ENCODE data around the gene MYO1A. TPM values are rescaled to one million over a fixed set of nuclear protein-coding genes. Genes with fewer than 3 reads are reported as not detected.
"Not testable (repeated sequence)": the region's sequence is repeated elsewhere in the genome, so short reads cannot be mapped to it uniquely, and the experiment has no call there.

MYO1A gene
- total RNA-seq, 1 experiment from 2014 or later, result 1.1 TPM

- no peak for TF ChIP-seq EZH2 (IDR thresholded peaks at IDR 0.05; ENCODE audit: borderline replicate concordance, low read depth, low read length, poor library complexity, severe bottlenecking)
- TF ChIP-seq CTCF (conservative IDR thresholded peaks at IDR 0.05; ENCODE audit: low read depth, low read length), result no peak
- BruUV-seq (replicated peaks), result no TSS peak
- peak overlapping the region; percentile 70 for H3K27ac ChIP-seq (ENCODE audit: low read depth, low read length, poor library complexity, severe bottlenecking)
- H3K36me3 ChIP-seq (ENCODE audit: insufficient read depth, low read length, poor library complexity, severe bottlenecking), result peaks cover 8% of the 10 kb centered on the region
- no peaks in the 10 kb centered on the region for H3K27me3 ChIP-seq (replicated peaks; ENCODE audit: insufficient read depth, low read depth, low read length, poor library complexity)
- DNase-seq (ENCODE audit: low spot score), result no peak
- CTCF ChIA-PET, result interaction anchor here (1.0 to 1.4 kb wide), 3 partner anchors 10 to 32 kb away, joined by 5 to 10 read pairs (median 5); no protein-coding TSS in a partner anchor
- intact Hi-C loops (cut with micrococcal nuclease; ENCODE audit: unreplicated experiment), result loop anchor here (1.0 kb wide), 1 partner anchor 7 kb away; no protein-coding TSS in a partner anchor
- peaks cover 5% of the 10 kb centered on the region for H3K4me1 ChIP-seq (ENCODE audit: insufficient read depth, low read length, poor library complexity, severe bottlenecking)
- H3K9me3 ChIP-seq (ENCODE audit: low read depth, low read length, poor library complexity, severe bottlenecking), result no peaks in the 10 kb centered on the region
- POLR2A ChIA-PET (ENCODE audit: low non-redundant PET), result interaction anchor here (1.1 kb wide), 1 partner anchor 12 kb away, joined by 3 read pairs; no protein-coding TSS in a partner anchor
- H3K4me3 ChIP-seq (ENCODE audit: low read depth, low read length, poor library complexity, severe bottlenecking), result peak overlapping the region; percentile 33
Observed at GRCh38 chr12:57079821-57080220, 29.9 kb upstream of the MYO1A start.

- ChIA-PET POLR2A (ENCODE audit: low non-redundant PET) (interaction anchor here (0.6 to 1.2 kb wide), 2 partner anchors 9 to 469 kb away, joined by 3 to 11 read pairs; no protein-coding TSS in a partner anchor), CTCF (interaction anchor here (0.5 to 1.6 kb wide), 7 partner anchors 9 to 229 kb away, joined by 3 to 10 read pairs (median 6); no protein-coding TSS in a partner anchor)
- Histone ChIP-seq H3K9me3 (ENCODE audit: low read depth, low read length, poor library complexity, severe bottlenecking) (no peaks in the 10 kb centered on the region), H3K27me3 (replicated peaks; ENCODE audit: insufficient read depth, low read depth, low read length, poor library complexity) (no peaks in the 10 kb centered on the region), H3K4me3 (ENCODE audit: low read depth, low read length, poor library complexity, severe bottlenecking) (peak within 1 kb of the TSS; percentile 84), H3K36me3 (ENCODE audit: insufficient read depth, low read length, poor library complexity, severe bottlenecking) (peaks cover 8% of the 10 kb centered on the region), H3K27ac (ENCODE audit: low read depth, low read length, poor library complexity, severe bottlenecking) (peak within 1 kb of the TSS; percentile 96), H3K4me1 (ENCODE audit: insufficient read depth, low read length, poor library complexity, severe bottlenecking) (peaks cover 5% of the 10 kb centered on the region)
- DNase-seq (ENCODE audit: low spot score), result peak; percentile 100
- intact Hi-C loops (cut with micrococcal nuclease; ENCODE audit: unreplicated experiment), result loop anchor here (1.0 kb wide), 1 partner anchor 9 kb away; no protein-coding TSS in a partner anchor
- no TSS peak for BruUV-seq (replicated peaks)
- no peak for TF ChIP-seq EZH2 (IDR thresholded peaks at IDR 0.05; ENCODE audit: borderline replicate concordance, low read depth, low read length, poor library complexity, severe bottlenecking)
- no peak for TF ChIP-seq CTCF (conservative IDR thresholded peaks at IDR 0.05; ENCODE audit: low read depth, low read length)
Observed at GRCh38 chr12:57078519-57079404, 28.8 kb upstream of the MYO1A start, which contains the start of gene NEMP1. Gene NEMP1 (minus strand): TSS chr12:57078791. CDS start chr12:57078745, 46 bp downstream.

GRCh38 chr12:57073566-57074450 lies 23.9 kb upstream of the MYO1A start:
- not testable (repeated sequence) for H3K27me3 ChIP-seq (replicated peaks; ENCODE audit: insufficient read depth, low read depth, low read length, poor library complexity)

More at GRCh38 chr12:57073566-57074450, 23.9 kb upstream of the MYO1A start:
- CTCF ChIA-PET; H3K4me1 ChIP-seq (ENCODE audit: insufficient read depth, low read length, poor library complexity, severe bottlenecking); H3K4me3 ChIP-seq (ENCODE audit: low read depth, low read length, poor library complexity, severe bottlenecking); intact Hi-C loops (cut with micrococcal nuclease; ENCODE audit: unreplicated experiment); BruUV-seq (replicated peaks); POLR2A ChIA-PET (ENCODE audit: low non-redundant PET); DNase-seq (ENCODE audit: low spot score); H3K9me3 ChIP-seq (ENCODE audit: low read depth, low read length, poor library complexity, severe bottlenecking): not testable (repeated sequence)
- H3K27ac ChIP-seq (ENCODE audit: low read depth, low read length, poor library complexity, severe bottlenecking), result peak overlapping the region; percentile 25
- peaks cover 49% of the 10 kb centered on the region for H3K36me3 ChIP-seq (ENCODE audit: insufficient read depth, low read length, poor library complexity, severe bottlenecking)
